Measurements from ENCODE around the gene NUDT3. TPM values are rescaled to one million over a fixed set of nuclear protein-coding genes. Genes with fewer than 3 reads are reported as not detected.

NUDT3 gene
- total and polyA plus RNA-seq, 9 of the 15 experiments (the other 6 are each of a cell fraction or from before 2014, with no cell fraction given) = 5.4 to 81.2 (median 56.4) TPM

DNA sequence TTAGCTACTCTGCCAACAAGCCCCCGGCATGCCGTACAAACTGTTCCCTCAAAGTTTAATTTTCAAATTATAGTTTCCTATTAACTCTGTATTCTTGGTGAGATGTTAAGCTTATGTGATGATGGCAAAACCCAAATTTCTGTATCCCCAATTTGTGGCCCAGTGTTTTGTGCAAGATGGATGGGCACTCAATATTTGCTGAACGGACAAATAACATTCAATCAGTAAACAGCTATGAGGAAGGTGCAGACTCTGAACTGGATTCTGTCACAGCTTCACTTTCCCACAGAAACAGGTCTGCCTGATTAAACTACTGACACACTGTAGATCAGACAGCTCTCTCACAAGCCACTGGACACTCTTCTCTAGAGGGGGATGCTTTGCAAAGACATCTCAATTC, 54.1 kb downstream of the NUDT3 start (continued):
- TF ChIP-seq SREBF2 (CRISPR knock-in tag; IDR thresholded peaks at IDR 0.05) (no peak), MYNN (IDR thresholded peaks at IDR 0.05) (no peak), MYNN (CRISPR knock-in tag; IDR thresholded peaks at IDR 0.05) (no peak), ZNF324 (CRISPR knock-in tag; IDR thresholded peaks at IDR 0.05) (no peak), EWSR1 (IDR thresholded peaks at IDR 0.05; ENCODE audit: borderline replicate concordance, low read depth, partially characterized antibody) (no peak), ZNF507 (tag; conservative IDR thresholded peaks at IDR 0.05) (no peak), PHF20 (IDR thresholded peaks at IDR 0.05; ENCODE audit: partially characterized antibody) (no peak), MAFF (IDR thresholded peaks at IDR 0.05; ENCODE audit: low read length) (peak; percentile 79), MAFK (IDR thresholded peaks at IDR 0.05; ENCODE audit: low read length) (peak; percentile 69), GTF2E2 (tag; IDR thresholded peaks at IDR 0.05) (no peak), DACH1 (IDR thresholded peaks at IDR 0.05; ENCODE audit: partially characterized antibody) (no peak), BCOR (IDR thresholded peaks at IDR 0.05) (no peak), POLR2G (IDR thresholded peaks at IDR 0.05; ENCODE audit: low read depth, low read length) (no peak)
- TF ChIP-seq, protein P1, sequence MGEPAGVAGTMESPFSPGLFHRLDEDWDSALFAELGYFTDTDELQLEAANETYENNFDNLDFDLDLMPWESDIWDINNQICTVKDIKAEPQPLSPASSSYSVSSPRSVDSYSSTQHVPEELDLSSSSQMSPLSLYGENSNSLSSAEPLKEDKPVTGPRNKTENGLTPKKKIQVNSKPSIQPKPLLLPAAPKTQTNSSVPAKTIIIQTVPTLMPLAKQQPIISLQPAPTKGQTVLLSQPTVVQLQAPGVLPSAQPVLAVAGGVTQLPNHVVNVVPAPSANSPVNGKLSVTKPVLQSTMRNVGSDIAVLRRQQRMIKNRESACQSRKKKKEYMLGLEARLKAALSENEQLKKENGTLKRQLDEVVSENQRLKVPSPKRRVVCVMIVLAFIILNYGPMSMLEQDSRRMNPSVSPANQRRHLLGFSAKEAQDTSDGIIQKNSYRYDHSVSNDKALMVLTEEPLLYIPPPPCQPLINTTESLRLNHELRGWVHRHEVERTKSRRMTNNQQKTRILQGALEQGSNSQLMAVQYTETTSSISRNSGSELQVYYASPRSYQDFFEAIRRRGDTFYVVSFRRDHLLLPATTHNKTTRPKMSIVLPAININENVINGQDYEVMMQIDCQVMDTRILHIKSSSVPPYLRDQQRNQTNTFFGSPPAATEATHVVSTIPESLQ (CRISPR knock-in tag; IDR thresholded peaks at IDR 0.05) = no peak
- TF ChIP-seq, protein P2, sequence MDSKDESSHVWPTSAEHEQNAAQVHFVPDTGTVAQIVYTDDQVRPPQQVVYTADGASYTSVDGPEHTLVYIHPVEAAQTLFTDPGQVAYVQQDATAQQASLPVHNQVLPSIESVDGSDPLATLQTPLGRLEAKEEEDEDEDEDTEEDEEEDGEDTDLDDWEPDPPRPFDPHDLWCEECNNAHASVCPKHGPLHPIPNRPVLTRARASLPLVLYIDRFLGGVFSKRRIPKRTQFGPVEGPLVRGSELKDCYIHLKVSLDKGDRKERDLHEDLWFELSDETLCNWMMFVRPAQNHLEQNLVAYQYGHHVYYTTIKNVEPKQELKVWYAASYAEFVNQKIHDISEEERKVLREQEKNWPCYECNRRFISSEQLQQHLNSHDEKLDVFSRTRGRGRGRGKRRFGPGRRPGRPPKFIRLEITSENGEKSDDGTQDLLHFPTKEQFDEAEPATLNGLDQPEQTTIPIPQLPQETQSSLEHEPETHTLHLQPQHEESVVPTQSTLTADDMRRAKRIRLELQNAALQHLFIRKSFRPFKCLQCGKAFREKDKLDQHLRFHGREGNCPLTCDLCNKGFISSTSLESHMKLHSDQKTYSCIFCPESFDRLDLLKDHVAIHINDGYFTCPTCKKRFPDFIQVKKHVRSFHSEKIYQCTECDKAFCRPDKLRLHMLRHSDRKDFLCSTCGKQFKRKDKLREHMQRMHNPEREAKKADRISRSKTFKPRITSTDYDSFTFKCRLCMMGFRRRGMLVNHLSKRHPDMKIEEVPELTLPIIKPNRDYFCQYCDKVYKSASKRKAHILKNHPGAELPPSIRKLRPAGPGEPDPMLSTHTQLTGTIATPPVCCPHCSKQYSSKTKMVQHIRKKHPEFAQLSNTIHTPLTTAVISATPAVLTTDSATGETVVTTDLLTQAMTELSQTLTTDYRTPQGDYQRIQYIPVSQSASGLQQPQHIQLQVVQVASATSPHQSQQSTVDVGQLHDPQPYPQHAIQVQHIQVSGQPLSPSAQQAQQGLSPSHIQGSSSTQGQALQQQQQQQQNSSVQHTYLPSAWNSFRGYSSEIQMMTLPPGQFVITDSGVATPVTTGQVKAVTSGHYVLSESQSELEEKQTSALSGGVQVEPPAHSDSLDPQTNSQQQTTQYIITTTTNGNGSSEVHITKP (IDR thresholded peaks at IDR 0.05; ENCODE audit: partially characterized antibody) = no peak
- TF ChIP-seq, protein P3, sequence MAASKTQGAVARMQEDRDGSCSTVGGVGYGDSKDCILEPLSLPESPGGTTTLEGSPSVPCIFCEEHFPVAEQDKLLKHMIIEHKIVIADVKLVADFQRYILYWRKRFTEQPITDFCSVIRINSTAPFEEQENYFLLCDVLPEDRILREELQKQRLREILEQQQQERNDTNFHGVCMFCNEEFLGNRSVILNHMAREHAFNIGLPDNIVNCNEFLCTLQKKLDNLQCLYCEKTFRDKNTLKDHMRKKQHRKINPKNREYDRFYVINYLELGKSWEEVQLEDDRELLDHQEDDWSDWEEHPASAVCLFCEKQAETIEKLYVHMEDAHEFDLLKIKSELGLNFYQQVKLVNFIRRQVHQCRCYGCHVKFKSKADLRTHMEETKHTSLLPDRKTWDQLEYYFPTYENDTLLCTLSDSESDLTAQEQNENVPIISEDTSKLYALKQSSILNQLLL (CRISPR knock-in tag; IDR thresholded peaks at IDR 0.05; ENCODE audit: borderline replicate concordance) = no peak
- TF ChIP-seq, protein P4, sequence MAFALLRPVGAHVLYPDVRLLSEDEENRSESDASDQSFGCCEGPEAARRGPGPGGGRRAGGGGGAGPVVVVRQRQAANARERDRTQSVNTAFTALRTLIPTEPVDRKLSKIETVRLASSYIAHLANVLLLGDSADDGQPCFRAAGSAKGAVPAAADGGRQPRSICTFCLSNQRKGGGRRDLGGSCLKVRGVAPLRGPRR (CRISPR knock-in tag; IDR thresholded peaks at IDR 0.05) = no peak
